ENCODE results near the gene PLXDC1.

DNA sequence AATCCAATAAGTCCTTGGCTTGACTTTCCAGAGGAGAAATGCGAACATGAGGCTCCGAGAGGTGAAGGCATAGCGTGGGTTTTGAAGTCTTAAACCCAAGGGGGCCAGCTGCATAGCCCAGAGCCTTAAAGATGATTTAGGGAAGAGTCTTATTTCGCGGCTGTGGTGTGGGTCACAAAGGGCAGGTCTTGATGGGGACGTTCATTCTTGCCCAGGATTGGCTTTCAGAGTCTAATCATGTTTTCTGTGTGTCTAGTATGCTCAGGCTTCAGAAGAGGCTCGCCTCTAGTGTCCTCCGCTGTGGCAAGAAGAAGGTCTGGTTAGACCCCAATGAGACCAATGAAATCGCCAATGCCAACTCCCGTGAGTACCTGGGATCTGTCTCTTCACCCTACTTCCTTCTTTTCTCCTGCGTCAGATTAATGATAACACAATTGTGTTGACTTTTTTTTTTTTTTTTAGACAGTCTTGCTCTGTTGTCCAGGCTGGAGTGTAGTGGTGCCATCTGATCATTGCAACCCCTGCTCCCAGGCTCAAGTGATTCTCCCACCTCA, 49.6 kb upstream of the PLXDC1 start:
- TF ChIP-seq, protein P1, sequence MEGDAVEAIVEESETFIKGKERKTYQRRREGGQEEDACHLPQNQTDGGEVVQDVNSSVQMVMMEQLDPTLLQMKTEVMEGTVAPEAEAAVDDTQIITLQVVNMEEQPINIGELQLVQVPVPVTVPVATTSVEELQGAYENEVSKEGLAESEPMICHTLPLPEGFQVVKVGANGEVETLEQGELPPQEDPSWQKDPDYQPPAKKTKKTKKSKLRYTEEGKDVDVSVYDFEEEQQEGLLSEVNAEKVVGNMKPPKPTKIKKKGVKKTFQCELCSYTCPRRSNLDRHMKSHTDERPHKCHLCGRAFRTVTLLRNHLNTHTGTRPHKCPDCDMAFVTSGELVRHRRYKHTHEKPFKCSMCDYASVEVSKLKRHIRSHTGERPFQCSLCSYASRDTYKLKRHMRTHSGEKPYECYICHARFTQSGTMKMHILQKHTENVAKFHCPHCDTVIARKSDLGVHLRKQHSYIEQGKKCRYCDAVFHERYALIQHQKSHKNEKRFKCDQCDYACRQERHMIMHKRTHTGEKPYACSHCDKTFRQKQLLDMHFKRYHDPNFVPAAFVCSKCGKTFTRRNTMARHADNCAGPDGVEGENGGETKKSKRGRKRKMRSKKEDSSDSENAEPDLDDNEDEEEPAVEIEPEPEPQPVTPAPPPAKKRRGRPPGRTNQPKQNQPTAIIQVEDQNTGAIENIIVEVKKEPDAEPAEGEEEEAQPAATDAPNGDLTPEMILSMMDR (IDR thresholded peaks at IDR 0.05), result no peak
- TF ChIP-seq POLR2AphosphoS5 (IDR thresholded peaks at IDR 0.05), result no peak
- no peak for TF ChIP-seq EP300 (IDR thresholded peaks at IDR 0.05)
- no peak for TF ChIP-seq POLR2A (IDR thresholded peaks at IDR 0.05)
